OCI-M1 (cell line): ENCODE data around the gene OFD1.

ENCODE experiments used
- DNase-seq: peaks from one replicate; lab custom pipeline; 2025; lab: John Stamatoyannopoulos, UW

The OFD1 gene

DNA sequence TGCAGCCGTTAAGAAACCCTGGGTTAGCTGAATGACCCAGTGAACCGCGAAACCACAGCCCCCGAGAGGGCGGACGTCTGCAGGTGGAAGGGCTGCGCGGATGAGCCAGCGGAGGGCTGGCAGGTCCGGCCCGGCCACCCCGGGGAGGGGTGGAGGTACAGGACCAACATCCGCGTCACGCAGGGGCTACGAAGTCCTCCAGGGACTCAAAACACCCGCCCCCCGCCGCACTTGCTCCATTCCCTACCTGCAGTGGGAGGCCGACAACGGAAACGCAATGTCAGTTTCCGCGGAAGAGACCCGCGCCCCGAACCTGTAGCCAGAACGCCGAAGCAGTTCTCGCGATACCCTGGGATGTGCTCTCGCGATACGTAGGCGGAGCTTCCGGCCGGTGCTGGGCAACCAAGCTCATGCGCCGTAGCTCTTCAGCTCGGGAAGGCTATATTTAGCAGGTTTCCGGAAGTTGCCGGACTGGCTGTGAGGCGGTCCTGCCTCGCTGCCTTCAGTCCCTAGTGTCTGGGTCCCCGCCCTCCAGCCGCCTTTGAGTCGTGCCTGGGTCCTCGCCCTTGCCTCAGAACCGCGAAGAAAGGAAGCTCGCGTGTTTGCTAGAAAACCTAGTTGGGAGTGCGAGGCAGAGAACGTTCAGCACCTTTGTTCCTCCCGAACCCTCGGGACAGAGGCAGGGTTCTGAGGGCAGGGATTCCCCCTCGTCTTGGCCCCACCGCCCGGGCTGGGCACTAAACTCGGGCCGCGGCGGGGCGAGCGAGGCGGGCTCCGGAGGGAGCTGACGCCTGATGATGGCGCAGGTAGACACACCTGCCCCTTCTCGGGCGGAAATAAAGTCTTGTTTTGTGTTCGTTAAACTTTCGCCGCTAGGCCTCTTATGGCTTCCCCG, at the start of gene OFD1, which contains the start of gene TRAPPC2:
TSS of gene OFD1 (plus strand) at position 471 of the 895 bp plus-strand sequence. CDS start at position 795, 324 bp downstream.
TSS of gene TRAPPC2 (minus strand) at position 343 of the 895 bp plus-strand sequence. CDS start 14,657 bp downstream, outside the sequence.
- peak; percentile 97 for DNase-seq

GRCh38 chrX:13685126-13685763, 49.3 kb upstream of the OFD1 start:
- DNase-seq: no peak

DNA sequence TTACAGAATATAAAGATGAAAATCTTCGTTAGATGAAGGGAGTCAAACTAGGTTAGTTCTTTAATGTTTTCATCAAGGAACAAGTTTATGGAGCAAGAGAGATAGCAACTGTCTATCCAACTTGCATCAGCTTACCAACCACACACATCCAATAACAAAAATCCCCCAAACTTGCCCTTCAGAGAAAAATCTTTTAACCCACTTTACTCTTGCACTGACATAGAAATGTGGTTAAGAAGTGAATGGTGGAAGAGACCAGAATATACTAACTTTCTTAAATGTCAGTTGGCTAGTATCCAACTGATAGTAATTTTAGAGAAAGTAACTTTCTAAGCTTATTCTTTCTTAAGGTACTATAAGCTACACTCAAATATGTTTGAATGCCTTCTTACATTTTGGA, 47.3 kb upstream of the OFD1 start:
- DNase-seq: peak; percentile 38

DNA sequence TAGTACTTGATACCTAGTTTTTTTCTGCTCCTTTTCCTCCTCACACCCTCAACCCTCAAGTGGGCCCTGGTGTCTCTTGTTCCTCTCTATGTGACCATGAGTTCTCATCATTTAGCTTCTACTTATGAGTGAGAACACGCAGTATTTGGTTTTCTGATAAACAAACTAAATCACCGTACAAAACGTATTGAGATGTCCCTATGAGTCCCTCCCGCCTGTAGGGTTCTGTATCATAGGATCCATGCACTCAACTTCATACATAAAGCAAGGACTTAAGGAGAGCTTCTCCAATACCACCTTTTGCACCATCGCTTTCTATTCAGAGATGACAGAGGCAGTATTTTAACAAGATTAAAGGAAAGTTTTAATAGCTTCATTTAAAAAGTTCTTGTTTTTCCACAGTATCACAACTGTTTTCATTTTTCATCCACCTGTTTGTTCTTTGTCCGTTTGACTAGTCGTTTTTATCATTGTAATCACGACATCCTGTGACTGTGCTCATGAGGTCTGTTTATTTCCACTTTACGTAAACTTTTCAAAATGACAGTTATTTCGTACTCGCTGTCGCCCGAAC, 46.1 kb upstream of the OFD1 start:
- DNase-seq: peak; percentile 70

DNA sequence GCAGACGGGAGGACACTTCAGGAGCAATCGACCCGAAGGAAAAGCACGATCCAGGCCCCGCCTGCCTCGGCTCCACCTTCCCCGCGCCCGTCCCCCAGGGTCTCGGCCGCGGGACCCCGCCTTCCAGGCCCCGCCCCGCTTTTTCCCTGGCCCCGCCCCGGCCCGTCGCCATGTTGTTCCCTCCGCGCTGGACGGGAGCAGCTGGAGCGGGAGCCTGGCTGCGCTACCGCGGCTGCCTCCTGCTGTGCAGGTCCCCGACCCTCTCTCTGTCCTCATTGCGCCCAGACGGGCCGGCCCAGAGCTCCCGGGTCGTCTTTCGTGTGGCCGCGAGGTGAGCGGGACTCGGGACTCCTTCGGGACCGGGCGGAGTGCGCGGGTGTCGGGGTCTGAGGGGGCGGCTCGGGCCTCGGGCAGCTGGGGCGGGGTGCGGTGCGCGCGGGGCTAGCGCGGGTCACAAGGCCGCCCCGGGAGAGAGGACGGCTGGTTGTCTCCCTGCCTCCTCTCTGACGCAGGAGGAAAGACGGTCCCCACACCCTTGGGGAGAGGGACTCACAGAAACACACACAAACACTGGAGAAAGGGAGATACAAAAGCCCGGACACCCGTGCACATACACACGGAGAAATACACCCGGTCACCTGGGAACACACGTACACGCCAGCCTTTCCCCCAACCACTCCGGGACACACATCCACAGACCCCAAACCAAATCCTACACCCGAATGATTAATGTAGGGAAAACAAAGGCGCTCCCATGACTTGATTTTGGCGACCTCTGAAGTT, 45.4 kb upstream of the OFD1 start, which contains the start of gene RAB9A:
TSS of gene RAB9A (plus strand) at position 171 of the 783 bp plus-strand sequence. CDS start 19,619 bp downstream, outside the sequence.
- peak; percentile 87 for DNase-seq

- DNase-seq: peak; percentile 64
These were observed 44.8 kb upstream of the OFD1 start for GRCh38 chrX:13689741-13690211.

GRCh38 chrX:13690836-13691235, 43.7 kb upstream of the OFD1 start:
- no peak for DNase-seq

GRCh38 chrX:13691841-13692371, 42.6 kb upstream of the OFD1 start:
- peak; percentile 5 for DNase-seq

- DNase-seq: peak; percentile 34
These were observed 41.7 kb upstream of the OFD1 start for GRCh38 chrX:13692771-13693231.

GRCh38 chrX:13693341-13693961, 41.1 kb upstream of the OFD1 start:
- DNase-seq: no peak

- no peak for DNase-seq
These were observed 40.2 kb upstream of the OFD1 start for GRCh38 chrX:13694359-13694758.

GRCh38 chrX:13694983-13695382, 39.6 kb upstream of the OFD1 start:
- no peak for DNase-seq

GRCh38 chrX:13695601-13696115, 38.9 kb upstream of the OFD1 start:
- peak; percentile 60 for DNase-seq

- DNase-seq: peak; percentile 61
These were observed 37.1 kb upstream of the OFD1 start for GRCh38 chrX:13697455-13697854.

DNA sequence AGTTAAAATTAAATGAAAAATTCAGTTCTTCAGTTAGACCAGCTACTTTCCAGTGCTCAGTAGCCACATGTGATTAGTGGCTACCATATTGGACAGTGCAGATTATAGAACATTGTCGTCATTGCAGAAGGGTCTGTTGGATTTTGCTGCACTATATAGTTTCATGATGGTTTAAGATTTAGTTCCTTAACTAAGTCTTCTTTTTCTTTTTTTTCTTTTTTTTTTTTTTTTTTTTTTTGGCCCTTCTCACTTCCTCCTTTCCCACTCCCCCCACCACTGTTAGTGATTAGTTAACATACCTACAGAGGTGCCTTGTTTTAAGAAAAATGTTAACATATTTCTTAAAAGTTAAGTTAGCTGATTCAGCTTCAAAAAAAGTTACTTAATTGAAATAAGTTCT, 36.6 kb upstream of the OFD1 start:
- no peak for DNase-seq

DNA sequence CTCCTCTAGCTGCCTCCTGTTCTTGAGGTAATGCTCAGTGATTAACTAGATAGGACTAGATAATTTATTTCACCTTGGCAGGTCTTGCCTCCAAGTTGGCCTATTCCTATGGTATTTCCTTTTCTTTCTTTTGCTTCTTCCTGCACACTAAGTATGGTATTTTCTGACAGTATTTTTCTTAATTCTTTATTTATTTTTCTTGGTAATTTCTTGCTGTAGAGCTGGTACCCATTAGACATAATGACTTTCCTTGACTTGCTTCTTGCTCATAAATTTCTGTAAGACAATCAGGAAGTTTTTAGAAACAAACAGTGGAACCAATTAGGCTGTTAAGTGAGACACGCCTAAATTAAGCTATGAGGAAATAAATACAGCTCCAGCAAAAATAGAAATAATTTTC, 36.1 kb upstream of the OFD1 start:
- no peak for DNase-seq

DNA sequence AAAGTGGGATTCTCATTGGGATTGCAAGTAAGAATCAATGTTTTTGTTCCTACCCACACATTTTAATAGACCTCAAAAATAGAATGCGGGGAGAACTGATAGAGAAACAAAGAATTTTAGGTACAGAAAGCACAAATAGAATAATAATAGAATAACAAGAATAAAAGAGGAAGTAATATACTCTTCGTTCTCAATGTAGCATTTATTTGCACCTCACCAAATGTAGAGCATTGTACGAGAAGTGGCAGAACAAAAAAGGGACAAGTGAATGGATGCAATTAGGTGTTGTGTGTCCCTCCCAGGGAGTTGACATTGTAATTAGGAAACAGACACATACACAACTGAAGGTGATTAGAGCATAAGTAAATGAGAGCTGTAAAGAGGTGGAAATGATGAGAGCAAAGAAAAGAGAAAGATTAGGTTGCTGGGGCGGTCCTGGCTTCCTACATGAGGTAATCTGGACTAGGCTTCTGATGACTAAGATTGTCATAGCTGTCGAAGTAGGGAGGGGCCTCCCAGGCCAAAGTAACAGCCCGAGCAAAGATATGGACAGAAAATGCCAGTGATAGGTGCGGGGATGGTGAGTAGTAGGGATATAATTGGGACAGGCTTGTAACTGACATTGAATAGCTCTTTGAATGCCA, 35.2 kb upstream of the OFD1 start:
- DNase-seq: peak; percentile 49

DNA sequence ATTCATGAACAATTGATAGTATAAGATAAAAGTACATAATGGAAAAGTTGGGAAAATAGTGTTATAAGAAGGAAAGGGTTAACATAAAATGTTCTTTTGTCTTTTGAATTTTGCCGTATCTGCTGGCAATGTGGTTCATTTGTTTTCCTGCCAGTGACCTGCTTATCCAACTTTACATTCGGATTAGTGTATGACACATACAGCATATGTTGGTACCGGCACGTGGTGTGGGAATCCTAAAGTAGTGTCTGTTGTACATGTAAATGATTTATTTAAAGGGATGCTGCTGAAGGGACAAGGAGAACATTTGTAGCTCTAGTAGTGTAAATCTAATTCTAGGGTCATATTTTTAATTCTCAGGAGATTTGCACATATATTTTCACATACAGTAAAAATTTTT, 34.2 kb upstream of the OFD1 start:
- no peak for DNase-seq

- DNase-seq: peak; percentile 53
These were observed 32.3 kb upstream of the OFD1 start for GRCh38 chrX:13702111-13702789.
